Measurements from ENCODE around the gene SOCS3.

SOCS3 gene

GRCh38 chr17:78369791-78370381 is 10.0 kb upstream of the SOCS3 start:
- TF ChIP-seq TAF1 (IDR thresholded peaks at IDR 0.05; ENCODE audit: borderline replicate concordance, insufficient read depth, low read length) (no peak), REST (IDR thresholded peaks at IDR 0.05; ENCODE audit: insufficient read depth in 1 of 2, low read depth in 2 of 2, low read length in 2 of 2) (no peak), FOXP2 (optimal IDR thresholded peaks at IDR 0.05; ENCODE audit: borderline replicate concordance, extremely low read depth, extremely low read length, insufficient read depth) (no peak), POLR2AphosphoS5 (IDR thresholded peaks at IDR 0.05; ENCODE audit: low read depth, low read length) (no peak), SIN3A (IDR thresholded peaks at IDR 0.05; ENCODE audit: borderline replicate concordance, insufficient read depth, low read length) (no peak)

GRCh38 chr17:78368854-78369495 is 9.1 kb upstream of the SOCS3 start:
- TF ChIP-seq POLR2AphosphoS5 (IDR thresholded peaks at IDR 0.05; ENCODE audit: low read depth, low read length): no peak
- no peak for TF ChIP-seq SIN3A (IDR thresholded peaks at IDR 0.05; ENCODE audit: borderline replicate concordance, insufficient read depth, low read length)
- no peak for TF ChIP-seq FOXP2 (optimal IDR thresholded peaks at IDR 0.05; ENCODE audit: borderline replicate concordance, extremely low read depth, extremely low read length, insufficient read depth)
- no peak for TF ChIP-seq TAF1 (IDR thresholded peaks at IDR 0.05; ENCODE audit: borderline replicate concordance, insufficient read depth, low read length)
- no peak for TF ChIP-seq REST (IDR thresholded peaks at IDR 0.05; ENCODE audit: insufficient read depth in 1 of 2, low read depth in 2 of 2, low read length in 2 of 2)

- TF ChIP-seq SIN3A (IDR thresholded peaks at IDR 0.05; ENCODE audit: borderline replicate concordance, insufficient read depth, low read length) (no peak), TAF1 (IDR thresholded peaks at IDR 0.05; ENCODE audit: borderline replicate concordance, insufficient read depth, low read length) (no peak), POLR2AphosphoS5 (IDR thresholded peaks at IDR 0.05; ENCODE audit: low read depth, low read length) (no peak), REST (IDR thresholded peaks at IDR 0.05; ENCODE audit: insufficient read depth in 1 of 2, low read depth in 2 of 2, low read length in 2 of 2) (no peak), FOXP2 (optimal IDR thresholded peaks at IDR 0.05; ENCODE audit: borderline replicate concordance, extremely low read depth, extremely low read length, insufficient read depth) (no peak)
Measured at GRCh38 chr17:78368348-78368747, 8.5 kb upstream of the SOCS3 start.

- TF ChIP-seq POLR2AphosphoS5 (IDR thresholded peaks at IDR 0.05; ENCODE audit: low read depth, low read length) (no peak), TAF1 (IDR thresholded peaks at IDR 0.05; ENCODE audit: borderline replicate concordance, insufficient read depth, low read length) (no peak), SIN3A (IDR thresholded peaks at IDR 0.05; ENCODE audit: borderline replicate concordance, insufficient read depth, low read length) (no peak), REST (IDR thresholded peaks at IDR 0.05; ENCODE audit: insufficient read depth in 1 of 2, low read depth in 2 of 2, low read length in 2 of 2) (no peak), FOXP2 (optimal IDR thresholded peaks at IDR 0.05; ENCODE audit: borderline replicate concordance, extremely low read depth, extremely low read length, insufficient read depth) (no peak)
Measured at GRCh38 chr17:78367193-78367592, 7.3 kb upstream of the SOCS3 start.

Data from PFSK-1 (cell line).